Fibroblast of villous mesenchyme (primary cell): ENCODE measurements around the gene IL1R1. TPM values are rescaled to one million over a fixed set of nuclear protein-coding genes. Genes with fewer than 3 reads are reported as not detected.

Experiments
- DNase-seq: peaks from one replicate; pipeline ENCODE4 v3.0.0-alpha.2; 2010; ENCODE audit warnings: low read depth
- H3K4me3 ChIP-seq: 2 replicates; pipeline ENCODE4 v1.5.1; 2011; ENCODE audit warnings: low read depth, mild to moderate bottlenecking, low read length
- CTCF ChIP-seq: IDR thresholded peaks from 2 replicates; pipeline ENCODE4 v1.5.1; 2012; ENCODE audit warnings: low read depth, mild to moderate bottlenecking, low read length; ENCODE audit not compliant: insufficient read depth
- total RNA-seq: library from RNA; depleted of rRNA; stranded (reverse); fragments of >200 nt; gene quantifications from 2 replicates; pipeline ENCODE4 v1.2.3, GENCODE V29; 2012

The IL1R1 gene
- total RNA-seq, 1 donor = 62.6 TPM

DNA sequence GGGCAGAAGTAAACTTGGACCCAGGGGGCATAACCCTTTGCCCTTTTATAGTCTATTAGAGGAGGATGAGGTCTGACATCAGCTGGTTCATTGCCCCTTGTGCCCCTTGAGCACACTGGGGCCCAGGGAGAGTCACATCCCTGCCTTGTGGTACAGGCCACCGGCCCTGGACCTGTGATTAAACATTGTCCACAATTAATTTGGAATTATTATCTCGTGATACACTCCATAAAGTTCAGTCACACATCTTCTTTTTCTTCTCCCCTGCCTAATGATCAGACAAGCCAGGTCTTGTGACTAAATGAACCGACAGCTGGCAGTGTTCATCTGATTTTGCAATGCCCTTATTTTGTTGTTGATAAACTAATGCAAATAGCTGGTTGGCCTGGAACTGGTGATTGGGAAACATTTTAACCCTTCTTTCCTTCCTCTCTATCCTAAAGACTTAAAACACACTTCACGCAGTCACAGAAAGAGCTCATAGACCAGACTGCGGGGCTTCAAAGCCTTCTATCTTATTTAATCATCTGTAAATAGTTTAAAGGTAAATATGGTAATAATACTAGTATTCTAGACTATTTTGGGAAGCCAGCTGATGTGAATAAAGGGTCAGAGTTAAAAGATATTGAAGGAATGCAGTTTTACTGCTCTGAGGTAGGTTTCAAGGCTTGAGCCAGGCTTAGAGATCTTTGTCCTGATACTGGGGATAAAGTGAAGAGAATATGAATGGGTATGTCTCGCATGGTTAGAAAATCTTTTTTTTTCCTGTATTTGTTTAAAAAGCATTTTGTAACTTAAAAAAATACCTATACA lies 13.4 kb downstream of the IL1R1 start:
- no peak for TF ChIP-seq CTCF
- DNase-seq = peak; percentile 98
- H3K4me3 ChIP-seq = no peak overlapping the region

DNA sequence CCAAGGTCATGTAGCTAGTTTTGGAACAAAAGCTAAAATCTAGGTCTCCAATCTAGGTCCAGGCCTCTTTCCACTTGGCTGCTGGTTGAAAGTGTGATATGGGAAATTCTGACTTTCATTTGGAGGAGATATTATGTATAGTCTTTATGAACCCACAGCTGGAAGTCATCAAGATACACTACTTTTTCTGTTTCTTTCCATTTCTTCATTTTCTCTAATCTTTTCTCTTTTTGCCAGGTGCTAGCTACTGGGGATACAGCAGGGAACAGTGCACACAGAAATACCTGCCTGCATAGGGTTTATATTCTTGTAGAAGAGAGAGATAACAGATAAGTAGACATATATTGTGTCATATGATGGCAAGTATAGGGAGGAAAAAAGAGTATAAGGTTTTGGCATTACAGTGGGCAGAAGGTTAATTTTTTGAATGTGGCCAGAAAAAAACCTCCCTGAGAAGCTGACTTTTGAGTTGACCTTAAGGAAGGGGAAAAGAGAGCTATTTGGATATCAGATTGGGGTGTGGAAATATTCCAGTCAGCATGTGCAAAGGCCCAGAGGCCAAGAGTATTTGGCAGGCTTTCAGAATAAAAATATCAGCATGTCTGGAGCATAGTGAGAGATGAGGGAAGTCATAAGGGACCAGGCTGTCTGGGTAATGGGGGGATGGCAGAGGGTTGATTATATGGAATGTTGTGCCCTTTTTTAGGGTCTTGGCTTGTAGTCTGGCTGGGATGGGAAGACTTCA lies 15.6 kb downstream of the IL1R1 start:
- no peak for TF ChIP-seq CTCF
- no peak for DNase-seq
- no peak overlapping the region for H3K4me3 ChIP-seq

DNA sequence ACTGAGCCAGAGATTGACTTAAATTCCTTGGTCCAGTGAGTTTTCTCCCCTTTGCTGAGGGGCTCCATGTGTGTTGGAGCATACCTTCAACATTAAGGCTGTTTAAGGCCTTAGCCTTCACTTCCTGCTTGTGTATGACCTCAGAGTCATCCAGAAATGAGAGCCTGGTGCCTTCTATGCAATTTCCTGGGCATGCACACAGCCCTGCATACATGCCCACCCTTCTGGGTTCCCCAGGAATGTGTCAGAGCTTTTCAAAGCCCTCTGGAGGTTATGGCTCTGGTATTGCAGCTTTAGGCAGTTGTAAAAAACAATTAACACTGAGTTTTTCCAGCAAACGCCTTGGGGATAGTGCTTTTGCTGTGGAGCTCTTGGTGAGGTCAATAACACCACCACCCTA lies 16.7 kb downstream of the IL1R1 start:
- DNase-seq = no peak
- no peak for TF ChIP-seq CTCF
- no peak overlapping the region for H3K4me3 ChIP-seq

DNA sequence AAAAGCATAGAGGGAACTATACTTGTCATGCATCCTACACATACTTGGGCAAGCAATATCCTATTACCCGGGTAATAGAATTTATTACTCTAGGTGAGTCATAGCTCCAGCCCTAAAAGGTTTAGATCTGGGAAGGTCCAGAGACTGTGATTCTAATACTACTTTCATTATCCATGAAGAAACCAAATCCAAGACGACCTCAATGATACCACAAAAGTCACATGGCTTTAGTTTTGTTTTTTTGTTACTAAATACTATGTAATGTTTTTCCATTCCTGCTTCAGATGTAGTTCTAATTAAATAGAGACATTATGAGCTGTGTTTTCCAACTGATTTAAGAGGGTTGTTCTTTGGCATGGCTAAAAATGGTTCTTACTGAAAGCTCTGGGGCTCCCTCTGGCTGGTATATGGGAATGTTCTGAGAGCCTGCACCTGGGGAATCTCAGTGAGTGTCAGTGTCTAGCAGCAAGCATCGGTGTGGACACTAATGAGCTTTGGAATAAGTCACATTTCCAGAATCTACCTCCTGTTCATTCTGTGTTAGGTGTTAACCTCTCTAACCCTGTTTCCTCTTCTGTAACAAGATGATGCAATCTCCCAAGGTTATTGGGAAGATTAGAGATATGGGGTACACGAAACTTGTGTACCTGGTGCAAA lies 23.8 kb downstream of the IL1R1 start:
- DNase-seq = peak; percentile 84
- H3K4me3 ChIP-seq = no peak overlapping the region
- peak; percentile 68 for TF ChIP-seq CTCF

DNA sequence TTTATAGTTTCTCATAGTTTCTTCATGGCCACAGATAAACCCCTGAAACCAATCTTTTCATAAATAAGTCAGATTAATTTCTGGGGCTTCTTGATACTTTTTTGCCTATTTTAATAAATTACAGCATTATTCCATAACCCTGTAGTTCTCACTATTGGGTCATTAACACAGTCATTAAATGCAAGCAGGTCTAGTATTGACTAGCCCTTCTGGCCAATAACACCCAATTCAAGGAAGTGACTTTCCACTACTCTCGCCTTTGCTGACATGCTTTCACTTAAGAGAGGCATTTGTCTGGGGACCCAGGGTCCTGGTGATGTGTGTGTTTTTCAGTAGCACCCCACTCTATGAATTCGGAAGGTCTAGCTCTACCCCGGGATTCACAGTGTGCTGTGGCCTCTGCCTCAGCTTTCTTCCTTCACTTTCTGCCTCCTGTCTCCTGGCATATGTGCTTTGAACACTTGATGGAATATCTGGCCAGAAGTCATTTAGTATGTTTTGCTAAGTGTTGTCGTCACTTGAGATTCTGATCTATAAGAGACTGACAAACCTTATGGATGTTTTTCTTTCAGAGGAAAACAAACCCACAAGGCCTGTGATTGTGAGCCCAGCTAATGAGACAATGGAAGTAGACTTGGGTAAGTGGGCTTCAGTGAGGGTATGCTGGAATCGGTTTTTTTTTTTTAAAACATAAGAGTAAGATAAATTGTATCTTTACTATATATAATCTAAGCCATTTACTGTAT lies 25.7 kb downstream of the IL1R1 start:
- H3K4me3 ChIP-seq = no peak overlapping the region
- DNase-seq = no peak
- no peak for TF ChIP-seq CTCF

DNA sequence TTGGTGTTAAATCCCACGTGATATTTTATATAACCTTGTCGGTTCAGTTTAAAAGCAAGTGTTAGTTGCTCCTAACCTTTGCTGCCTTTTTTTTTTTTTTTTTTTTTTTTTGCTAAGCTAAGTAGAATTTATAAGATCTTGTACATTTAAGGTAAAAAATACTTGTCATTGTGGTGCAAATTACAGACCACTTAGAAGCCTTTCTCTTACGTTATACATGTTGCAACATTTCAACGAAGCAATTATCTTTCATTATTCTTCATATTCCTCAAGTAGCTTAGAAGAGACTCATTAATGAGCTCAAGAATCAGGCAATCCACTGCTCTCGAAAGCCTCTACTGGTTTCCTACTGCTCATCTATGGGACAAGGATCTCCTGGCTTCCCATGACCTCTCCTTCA lies 29.4 kb downstream of the IL1R1 start:
- no peak overlapping the region for H3K4me3 ChIP-seq
- no peak for DNase-seq
- TF ChIP-seq CTCF = no peak
